ENCODE data around the gene SSBP3. TPM values are rescaled to one million over a fixed set of nuclear protein-coding genes. Genes with fewer than 3 reads are reported as not detected.

SSBP3 gene
- total and polyA plus RNA-seq, 9 of the 15 experiments (the other 6 are each of a cell fraction or from before 2014, with no cell fraction given): 8.7 to 108 (median 33.8) TPM

GRCh38 chr1:54395281-54395934, 10.8 kb downstream of the SSBP3 start (continued):
- 0 out of 2 replicates have a peak, but pooled peaks have one; percentile 58 for TF ChIP-seq CBX1 (IDR thresholded peaks at IDR 0.05; ENCODE audit: low read depth)
- TF ChIP-seq GABPB1 (CRISPR knock-in tag; IDR thresholded peaks at IDR 0.05): no peak
- peak; percentile 93 for TF ChIP-seq BCOR (IDR thresholded peaks at IDR 0.05)
- TF ChIP-seq SMARCA5 (IDR thresholded peaks at IDR 0.05): 0 out of 2 replicates have a peak, but pooled peaks have one; percentile 50
- TF ChIP-seq ADNP (tag; IDR thresholded peaks at IDR 0.05): peak; percentile 87

GRCh38 chr1:54394104-54394503, 12.1 kb downstream of the SSBP3 start:
- no peak overlapping the region for H2AFZ ChIP-seq (ENCODE audit: low read depth, low read length)
- H3K9ac ChIP-seq (ENCODE audit: insufficient read depth in 1 of 2, low read depth in 2 of 2, low read length in 2 of 2): no peak overlapping the region
- intact Hi-C loops (cut with micrococcal nuclease) (no loop called here), in situ Hi-C loops (cut with MboI) (no loop called here)
- ATAC-seq (no peak), FAIRE-seq (no peak), DNase-seq (ENCODE audit: extremely low read depth in 1 of 4, low spot score in 3 of 4) (no peak)
- peaks cover 15 to 21% of the 10 kb centered on the region in 2 experiments for H3K4me1 ChIP-seq (replicated peaks in 1 of 2; ENCODE audit: control insufficient read depth in 2 of 2, insufficient read depth in 2 of 2, low read length in 2 of 2)
- H3K79me2 ChIP-seq (ENCODE audit: control insufficient read depth, insufficient read depth, low read length): peaks cover 73% of the 10 kb centered on the region
- ChIA-PET POLR2A (interaction anchor here (1.4 to 1.9 kb wide), 3 partner anchors 10 to 13 kb away, joined by 3 to 10 read pairs (median 5); no protein-coding TSS in a partner anchor), CTCF (ENCODE audit: low intra/inter-chr PET ratio) (no interaction called here)
- no peak overlapping the region for H3K27ac ChIP-seq (ENCODE audit: extremely low read depth, low read depth, low read length)
- H3K4me2 ChIP-seq (ENCODE audit: insufficient read depth, low read length): no peak overlapping the region
- H3K4me3 ChIP-seq: no peak overlapping the region
- H4K20me1 ChIP-seq (replicated peaks; ENCODE audit: control insufficient read depth, insufficient read depth, low read length): peaks cover 25% of the 10 kb centered on the region; the same call in 1 of the 2 replicates
- H3K9me3 ChIP-seq (replicated peaks; ENCODE audit: control insufficient read depth, insufficient read depth, low read depth, low read length): no peaks in the 10 kb centered on the region
- H3K36me3 ChIP-seq (ENCODE audit: control insufficient read depth, insufficient read depth, low read length): peaks cover 89% of the 10 kb centered on the region
- no TSS peak for BruUV-seq (replicated peaks)
- no peak for TF ChIP-seq HLTF (IDR thresholded peaks at IDR 0.05)
- no peaks in the 10 kb centered on the region for H3K9me1 ChIP-seq (ENCODE audit: control insufficient read depth, insufficient read depth, low read length)
- 92% methylated on average over 4 of the region's 4 CpGs for WGBS (ENCODE audit: insufficient coverage, low coverage, missing lambda C conversion rate)
- H3K27me3 ChIP-seq (ENCODE audit: control insufficient read depth in 2 of 2, insufficient read depth in 2 of 2, low read length in 2 of 2): no peaks in the 10 kb centered on the region
